Caco-2 (cell line): ENCODE results near the gene NLK. TPM values are rescaled to one million over a fixed set of nuclear protein-coding genes. Genes with fewer than 3 reads are reported as not detected.
"Not testable (repeated sequence)": the region's sequence is repeated elsewhere in the genome, so short reads cannot be mapped to it uniquely, and the experiment has no call there.

Experiments
- BruUV-seq: library from RNA; stranded (reverse); fragments of 400-500 nt; replicated peaks from 2 replicates; lab custom pipeline; 2021; lab: Mats Ljungman, UMichigan
- CTCF ChIA-PET: fragments of 300-600 bp; sonication (Branson Sonifier 250); formaldehyde crosslinking; loops from one replicate; lab custom pipeline; 2022; ENCODE audit warnings: antibody characterized with exemption; lab: Charles Lee
- POLR2A ChIA-PET: fragments of 300-600 bp; sonication (Branson Sonifier 250); formaldehyde crosslinking; loops from one replicate; lab custom pipeline; 2022; ENCODE audit warnings: antibody characterized with exemption; lab: Charles Lee
- DNase-seq, 2 experiments: peaks; one replicate each; pipeline versions ENCODE4 v3.0.0 to v3.0.0-alpha.2; 2020 to 2022
- H3K27me3 ChIP-seq: replicated peaks from 2 replicates; pipeline ENCODE4 v1.6.0; 2011; ENCODE audit warnings: low read length; ENCODE audit not compliant: control insufficient read depth, insufficient read depth
- H3K36me3 ChIP-seq: 2 replicates; pipeline ENCODE4 v1.5.1; 2011; ENCODE audit warnings: low read length; ENCODE audit not compliant: control insufficient read depth, insufficient read depth
- H3K4me1 ChIP-seq: fragments of 250-450 bp; sonication (Bioruptor Pico); 2 replicates; pipeline ENCODE4 v1.5.1; 2020; ENCODE audit warnings: mild to moderate bottlenecking
- H3K4me3 ChIP-seq: 2 replicates; pipeline ENCODE4 v1.5.1; 2011; ENCODE audit warnings: low read depth, mild to moderate bottlenecking, control low read depth, low read length
- H3K9me3 ChIP-seq: fragments of 250-450 bp; sonication (Bioruptor Pico); 2 replicates; pipeline ENCODE4 v1.5.1; 2020; ENCODE audit warnings: mild to moderate bottlenecking, moderate library complexity
- H3K27ac Mint-ChIP-seq: one replicate; pipeline ENCODE4 v1.8.0; 2022; ENCODE audit warnings: mixed read lengths; ENCODE audit not compliant: unreplicated experiment
- H3K27me3 Mint-ChIP-seq: one replicate; pipeline ENCODE4 v1.8.0; 2022; ENCODE audit warnings: mixed read lengths; ENCODE audit not compliant: insufficient read depth, unreplicated experiment
- H3K36me3 Mint-ChIP-seq: one replicate; pipeline ENCODE4 v1.8.0; 2022; ENCODE audit warnings: mild to moderate bottlenecking, mixed read lengths; ENCODE audit not compliant: insufficient read depth, unreplicated experiment
- H3K4me1 Mint-ChIP-seq: one replicate; pipeline ENCODE4 v1.8.0; 2022; ENCODE audit warnings: low read depth, mixed read lengths; ENCODE audit not compliant: unreplicated experiment
- H3K4me3 Mint-ChIP-seq: one replicate; pipeline ENCODE4 v1.8.0; 2022; ENCODE audit warnings: mild to moderate bottlenecking, moderate library complexity, mixed read lengths; ENCODE audit not compliant: unreplicated experiment
- H3K9me3 Mint-ChIP-seq: one replicate; pipeline ENCODE4 v1.8.0; 2022; ENCODE audit warnings: mixed read lengths; ENCODE audit not compliant: unreplicated experiment
- intact Hi-C: fragments of 100-400 bp; cut with micrococcal nuclease; formaldehyde crosslinking; loops from one replicate; pipeline ENCODE4 v1.10.0; 2022; ENCODE audit not compliant: unreplicated experiment
- total RNA-seq: library from RNA; stranded (reverse); gene quantifications from 2 replicates; pipeline ENCODE4 v1.2.3, GENCODE V29; 2022
- TF ChIP-seq, protein P1 (sequence below), 2 experiments: fragments of 200-600 bp in 1 of 2; IDR thresholded peaks; 1 replicate in 1 of 2; 2 replicates in 1 of 2; pipeline versions ENCODE4 v1.5.1 to v1.8.0; 2011 to 2022; ENCODE audit warnings: antibody characterized with exemption in 1 of 2, control low read depth in 1 of 2, inconsistent platforms in 1 of 2, low read depth in 1 of 2, low read length in 1 of 2, mild to moderate bottlenecking in 1 of 2, moderate library complexity in 1 of 2; ENCODE audit not compliant: insufficient read depth in 1 of 2, severe bottlenecking in 1 of 2, unreplicated experiment in 1 of 2

NLK gene
- total RNA-seq, 1 experiment from 2014 or later, result 87.3 TPM

DNA sequence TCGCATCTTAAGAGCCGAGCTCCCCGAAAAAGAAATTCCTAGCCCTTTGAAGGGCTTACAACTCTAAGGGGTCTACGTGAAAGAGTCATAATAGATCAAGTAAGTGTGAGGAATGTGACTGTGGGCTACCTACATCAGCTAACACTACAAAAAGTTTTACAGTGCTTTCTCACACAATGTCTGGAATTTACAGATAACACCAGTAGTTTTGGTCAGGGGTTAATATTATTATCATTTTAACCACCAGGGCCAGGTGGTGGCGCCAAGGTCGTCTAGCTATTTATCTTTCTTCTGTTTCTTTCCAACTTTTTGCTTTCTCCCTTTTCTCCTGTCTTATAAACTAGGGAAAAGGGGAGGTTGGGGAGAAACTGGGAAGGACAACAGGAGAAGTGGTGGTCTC lies 188.1 kb downstream of the NLK start:
- peaks cover 54% of the 10 kb centered on the region for H3K4me1 ChIP-seq
- H3K9me3 ChIP-seq, POLR2A ChIA-PET, H3K4me3 ChIP-seq, H3K27me3 Mint-ChIP-seq, H3K36me3 ChIP-seq, H3K9me3 Mint-ChIP-seq, H3K27me3 ChIP-seq, BruUV-seq, DNase-seq, H3K4me3 Mint-ChIP-seq: not testable (repeated sequence)
- peaks cover 29% of the 10 kb centered on the region for H3K36me3 Mint-ChIP-seq
- intact Hi-C loops, result loop anchor here (10.0 kb wide), 1 partner anchor 174 kb away; the partner anchor contains the start of gene SLC46A1
- CTCF ChIA-PET, result interaction anchor here (0.7 to 5.0 kb wide), 7 partner anchors 9 to 186 kb away, joined by 3 to 44 read pairs (median 4); partner anchors contain the start of genes IFT20, POLDIP2 and TNFAIP1
- TF ChIP-seq, protein P1, sequence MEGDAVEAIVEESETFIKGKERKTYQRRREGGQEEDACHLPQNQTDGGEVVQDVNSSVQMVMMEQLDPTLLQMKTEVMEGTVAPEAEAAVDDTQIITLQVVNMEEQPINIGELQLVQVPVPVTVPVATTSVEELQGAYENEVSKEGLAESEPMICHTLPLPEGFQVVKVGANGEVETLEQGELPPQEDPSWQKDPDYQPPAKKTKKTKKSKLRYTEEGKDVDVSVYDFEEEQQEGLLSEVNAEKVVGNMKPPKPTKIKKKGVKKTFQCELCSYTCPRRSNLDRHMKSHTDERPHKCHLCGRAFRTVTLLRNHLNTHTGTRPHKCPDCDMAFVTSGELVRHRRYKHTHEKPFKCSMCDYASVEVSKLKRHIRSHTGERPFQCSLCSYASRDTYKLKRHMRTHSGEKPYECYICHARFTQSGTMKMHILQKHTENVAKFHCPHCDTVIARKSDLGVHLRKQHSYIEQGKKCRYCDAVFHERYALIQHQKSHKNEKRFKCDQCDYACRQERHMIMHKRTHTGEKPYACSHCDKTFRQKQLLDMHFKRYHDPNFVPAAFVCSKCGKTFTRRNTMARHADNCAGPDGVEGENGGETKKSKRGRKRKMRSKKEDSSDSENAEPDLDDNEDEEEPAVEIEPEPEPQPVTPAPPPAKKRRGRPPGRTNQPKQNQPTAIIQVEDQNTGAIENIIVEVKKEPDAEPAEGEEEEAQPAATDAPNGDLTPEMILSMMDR (IDR thresholded peaks at IDR 0.05; ENCODE audit: insufficient read depth in 1 of 2, low read depth in 1 of 2, low read length in 1 of 2, severe bottlenecking in 1 of 2, unreplicated experiment in 1 of 2), result peak; percentile 14 to 48
- H3K4me1 Mint-ChIP-seq, result peaks cover 52% of the 10 kb centered on the region
- H3K27ac Mint-ChIP-seq, result peak overlapping the region; percentile 20

DNA sequence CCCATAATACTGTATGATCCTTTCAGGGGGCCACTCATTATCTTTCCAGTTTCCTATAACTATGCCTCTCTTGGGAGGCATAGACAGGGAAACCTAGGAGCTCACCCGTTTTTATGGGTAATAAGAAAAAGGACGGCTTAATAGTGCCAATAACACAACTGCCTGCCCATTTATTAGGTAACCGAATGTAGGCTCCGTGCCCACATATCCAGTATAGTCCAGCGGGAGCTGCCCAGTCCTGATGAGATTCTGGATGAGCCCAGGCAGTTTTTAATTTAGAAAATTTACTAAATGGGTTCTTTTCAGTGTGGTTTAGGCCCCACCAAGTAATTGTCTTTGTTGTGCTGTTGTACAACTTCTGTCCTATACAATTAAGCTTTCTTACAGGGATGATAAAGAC lies 189.1 kb downstream of the NLK start:
- BruUV-seq, H3K9me3 Mint-ChIP-seq, DNase-seq, POLR2A ChIA-PET, H3K27me3 ChIP-seq, H3K27ac Mint-ChIP-seq, H3K4me3 Mint-ChIP-seq, H3K36me3 ChIP-seq, H3K27me3 Mint-ChIP-seq, H3K4me3 ChIP-seq, H3K9me3 ChIP-seq: not testable (repeated sequence)
- intact Hi-C loops, result loop anchor here (10.0 kb wide), 1 partner anchor 173 kb away; the partner anchor contains the start of gene SLC46A1
- Mint-ChIP-seq H3K36me3 (peaks cover 19% of the 10 kb centered on the region), H3K4me1 (peaks cover 52% of the 10 kb centered on the region)
- peaks cover 44% of the 10 kb centered on the region for H3K4me1 ChIP-seq
- CTCF ChIA-PET, result interaction anchor here (0.6 to 5.0 kb wide), 8 partner anchors 10 to 185 kb away, joined by 3 to 44 read pairs (median 3); partner anchors contain the start of genes IFT20 and TNFAIP1

DNA sequence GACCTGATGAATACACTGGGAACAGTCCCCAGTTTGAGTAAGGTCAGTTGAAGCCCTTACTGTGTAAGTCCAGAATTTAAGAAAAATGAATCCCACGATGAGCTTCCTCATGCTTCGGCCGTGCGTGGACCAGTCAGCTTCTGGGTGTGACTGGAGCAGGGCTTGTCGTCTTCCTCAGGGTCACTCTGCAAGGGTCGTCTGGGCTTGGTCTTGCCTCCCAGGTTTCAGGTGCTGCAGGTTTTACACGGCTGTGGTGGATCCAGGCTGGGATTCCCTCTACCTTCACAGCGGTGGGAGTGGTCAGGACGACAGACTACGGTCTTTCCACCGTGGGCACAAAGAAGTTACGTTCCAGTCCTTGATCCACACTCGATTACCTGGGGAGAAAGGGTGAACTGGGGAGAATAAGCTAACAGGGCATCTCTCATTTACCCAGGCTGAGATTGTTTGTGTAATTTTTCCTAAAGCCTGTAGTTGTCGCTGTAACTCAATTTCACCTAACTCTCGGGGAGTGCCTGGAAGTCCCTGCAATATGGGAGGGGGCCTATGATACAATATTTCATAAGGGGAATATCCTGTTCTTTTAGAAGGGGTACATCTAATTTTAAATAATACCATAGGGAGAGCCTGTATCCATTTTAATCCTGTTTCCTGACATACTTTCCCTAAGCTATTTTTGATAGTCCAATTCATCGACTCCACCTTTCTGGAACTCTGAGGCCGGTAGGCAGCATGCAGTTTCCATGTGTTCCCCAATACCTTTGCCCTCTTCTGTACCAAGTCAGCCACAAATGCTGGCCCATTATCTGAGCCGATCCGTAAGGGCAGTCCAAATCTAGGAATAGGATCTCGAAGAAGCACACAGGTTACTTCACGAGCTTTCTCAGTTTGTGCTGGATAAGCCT lies 190.7 kb downstream of the NLK start:
- Histone ChIP-seq H3K4me1 (peaks cover 37% of the 10 kb centered on the region), H3K4me3 (peak overlapping the region; percentile 21)
- H3K4me3 Mint-ChIP-seq, result peak overlapping the region; percentile 72
- ChIA-PET POLR2A (interaction anchor here (1.2 to 1.7 kb wide), 3 partner anchors 86 to 124 kb away, joined by 4 to 9 read pairs (median 4); partner anchors contain the start of genes POLDIP2 and TNFAIP1), CTCF (interaction anchor here (0.6 to 5.0 kb wide), 22 partner anchors 8 to 624 kb away, joined by 3 to 44 read pairs (median 4); partner anchors contain the start of genes IFT20, POLDIP2, TMEM97 and TNFAIP1)
- TF ChIP-seq, protein P1 (IDR thresholded peaks at IDR 0.05; ENCODE audit: insufficient read depth in 1 of 2, low read depth in 1 of 2, low read length in 1 of 2, severe bottlenecking in 1 of 2, unreplicated experiment in 1 of 2), result peak; percentile 66 to 92
- BruUV-seq, result TSS peak; percentile 81
- intact Hi-C loops, result loop anchor here (1.0 to 10.0 kb wide), 2 partner anchors 172 to 436 kb away; partner anchors contain the start of gene SLC46A1
- H3K4me1 Mint-ChIP-seq, result peaks cover 52% of the 10 kb centered on the region
- H3K9me3 Mint-ChIP-seq, H3K27me3 ChIP-seq, H3K27me3 Mint-ChIP-seq, H3K36me3 ChIP-seq, H3K9me3 ChIP-seq, H3K36me3 Mint-ChIP-seq: not testable (repeated sequence)
- peak overlapping the region; percentile 71 for H3K27ac Mint-ChIP-seq
- peak; percentile 31 to 55 for DNase-seq
